K562 (cell line): ENCODE measurements around the gene AGRN.

ENCODE experiments used
- BDP1 ChIP-seq: IDR thresholded peaks from 3 replicates; pipeline ENCODE4 v1.6.1; 2011; ENCODE audit not compliant: insufficient read length, insufficient read depth
- EZH2 ChIP-seq: IDR thresholded peaks from 2 replicates; pipeline ENCODE4 v1.6.1; 2012; ENCODE audit warnings: low read depth, mild to moderate bottlenecking, inconsistent platforms, low read length, borderline replicate concordance
- RBM15 ChIP-seq: fragments of 200-400 bp; formaldehyde crosslinking; IDR thresholded peaks from 2 replicates; pipeline ENCODE4 v1.6.1; 2018; ENCODE audit warnings: mild to moderate bottlenecking, low read length, moderate library complexity; ENCODE audit not compliant: insufficient read depth

- TF ChIP-seq EZH2, result no peak
- no peak for TF ChIP-seq RBM15
- TF ChIP-seq BDP1, result no peak
Observed at GRCh38 chr1:970973-971730, 48.8 kb upstream of the AGRN start.
